Activated T-helper 17 cell treated with anti-CD3 and anti-CD28 coated beads, Interleukin-2, amount 50 U/mL, for 72 hours (primary cell): ENCODE results near the gene FOXM1. TPM values are rescaled to one million over a fixed set of nuclear protein-coding genes. Genes with fewer than 3 reads are reported as not detected.

Experiments used
- ATAC-seq: fragments of 150-1000 bp; cut with Tn5 transposase; replicated peaks from 2 replicates; pipeline ENCODE4 v1.10.0; 2021; ENCODE audit warnings: mild to moderate bottlenecking, moderate library complexity
- H3K27ac Mint-ChIP-seq: one replicate; pipeline ENCODE4 v1.8.0; 2022; ENCODE audit warnings: mixed read lengths
- H3K27me3 Mint-ChIP-seq: one replicate; pipeline ENCODE4 v1.8.0; 2022; ENCODE audit warnings: mixed read lengths
- H3K36me3 Mint-ChIP-seq: one replicate; pipeline ENCODE4 v1.8.0; 2022; ENCODE audit warnings: low read depth, mild to moderate bottlenecking, mixed read lengths
- H3K4me1 Mint-ChIP-seq: one replicate; pipeline ENCODE4 v1.8.0; 2022; ENCODE audit warnings: mixed read lengths
- H3K4me3 Mint-ChIP-seq: one replicate; pipeline ENCODE4 v1.8.0; 2022; ENCODE audit warnings: mild to moderate bottlenecking, mixed read lengths
- H3K9me3 Mint-ChIP-seq: one replicate; pipeline ENCODE4 v1.8.0; 2022; ENCODE audit warnings: mixed read lengths
- total RNA-seq, 2 donors: library from RNA; stranded (reverse); gene quantifications; one replicate each; pipeline ENCODE4 v1.2.3, GENCODE V29; 2022

FOXM1 gene, protein sequence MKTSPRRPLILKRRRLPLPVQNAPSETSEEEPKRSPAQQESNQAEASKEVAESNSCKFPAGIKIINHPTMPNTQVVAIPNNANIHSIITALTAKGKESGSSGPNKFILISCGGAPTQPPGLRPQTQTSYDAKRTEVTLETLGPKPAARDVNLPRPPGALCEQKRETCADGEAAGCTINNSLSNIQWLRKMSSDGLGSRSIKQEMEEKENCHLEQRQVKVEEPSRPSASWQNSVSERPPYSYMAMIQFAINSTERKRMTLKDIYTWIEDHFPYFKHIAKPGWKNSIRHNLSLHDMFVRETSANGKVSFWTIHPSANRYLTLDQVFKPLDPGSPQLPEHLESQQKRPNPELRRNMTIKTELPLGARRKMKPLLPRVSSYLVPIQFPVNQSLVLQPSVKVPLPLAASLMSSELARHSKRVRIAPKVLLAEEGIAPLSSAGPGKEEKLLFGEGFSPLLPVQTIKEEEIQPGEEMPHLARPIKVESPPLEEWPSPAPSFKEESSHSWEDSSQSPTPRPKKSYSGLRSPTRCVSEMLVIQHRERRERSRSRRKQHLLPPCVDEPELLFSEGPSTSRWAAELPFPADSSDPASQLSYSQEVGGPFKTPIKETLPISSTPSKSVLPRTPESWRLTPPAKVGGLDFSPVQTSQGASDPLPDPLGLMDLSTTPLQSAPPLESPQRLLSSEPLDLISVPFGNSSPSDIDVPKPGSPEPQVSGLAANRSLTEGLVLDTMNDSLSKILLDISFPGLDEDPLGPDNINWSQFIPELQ
- total RNA-seq: 100 to 1,000 TPM in 1 of 2 donors, 10 to 100 TPM in 1; 73.8 to 134 TPM

DNA sequence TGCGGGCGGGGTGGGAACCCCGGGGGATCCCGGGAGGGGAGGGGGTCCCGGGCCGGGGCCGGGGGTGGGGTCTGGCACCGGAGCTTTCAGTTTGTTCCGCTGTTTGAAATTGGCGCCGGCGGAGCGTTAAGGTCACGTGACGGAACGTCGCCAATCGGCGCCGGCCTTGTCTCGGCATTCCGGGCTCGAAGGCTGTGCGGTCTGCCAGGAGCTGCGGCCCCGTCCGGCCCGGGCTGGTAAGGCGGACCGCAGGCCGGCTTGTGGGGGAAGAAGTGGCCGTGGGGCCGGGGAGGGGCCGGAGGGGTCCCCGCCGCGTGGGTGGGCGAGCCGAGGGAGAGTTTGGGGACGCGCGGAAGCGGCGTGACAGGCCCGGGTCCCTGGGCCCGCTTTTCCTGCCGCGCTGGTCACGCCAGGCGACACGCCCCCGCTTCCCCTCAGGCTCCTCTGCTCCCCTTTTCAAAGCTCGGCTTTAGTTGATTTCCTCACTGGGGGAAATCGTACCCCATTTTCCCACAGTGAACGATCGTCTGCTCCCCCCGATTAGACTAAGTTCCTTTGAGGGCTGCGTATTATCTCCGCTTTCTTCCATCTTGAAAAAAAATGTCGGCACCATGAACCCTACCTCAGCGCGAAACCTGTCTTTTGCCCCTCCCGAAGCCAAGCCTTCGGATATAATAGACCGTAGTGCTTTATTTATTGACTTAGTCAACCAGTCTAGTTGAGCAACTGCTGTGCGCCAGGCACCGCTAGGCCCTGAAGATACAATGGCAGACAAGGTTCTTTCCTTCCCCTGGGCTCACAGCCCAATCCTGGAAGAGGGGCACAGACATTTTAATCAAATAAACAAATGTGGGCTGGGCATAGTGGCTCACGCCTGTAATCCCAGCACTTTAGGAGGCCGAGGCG is at the start of gene FOXM1, which contains the start of gene RHNO1:
FOXM1 (minus strand) TSS at position 128 of the 906 bp plus-strand sequence. CDS start 2,696 bp downstream, outside the sequence.
RHNO1 (plus strand) TSS at position 177 of the 906 bp plus-strand sequence. CDS start 8,144 bp downstream, outside the sequence.
- Mint-ChIP-seq H3K4me3 (peak within 1 kb of the TSS; percentile 91), H3K27me3 (no peaks in the 10 kb centered on the region), H3K9me3 (no peaks in the 10 kb centered on the region), H3K27ac (peak within 1 kb of the TSS; percentile 90), H3K36me3 (peaks cover 64% of the 10 kb centered on the region), H3K4me1 (peaks cover 26% of the 10 kb centered on the region)
- ATAC-seq: peak; percentile 79

DNA sequence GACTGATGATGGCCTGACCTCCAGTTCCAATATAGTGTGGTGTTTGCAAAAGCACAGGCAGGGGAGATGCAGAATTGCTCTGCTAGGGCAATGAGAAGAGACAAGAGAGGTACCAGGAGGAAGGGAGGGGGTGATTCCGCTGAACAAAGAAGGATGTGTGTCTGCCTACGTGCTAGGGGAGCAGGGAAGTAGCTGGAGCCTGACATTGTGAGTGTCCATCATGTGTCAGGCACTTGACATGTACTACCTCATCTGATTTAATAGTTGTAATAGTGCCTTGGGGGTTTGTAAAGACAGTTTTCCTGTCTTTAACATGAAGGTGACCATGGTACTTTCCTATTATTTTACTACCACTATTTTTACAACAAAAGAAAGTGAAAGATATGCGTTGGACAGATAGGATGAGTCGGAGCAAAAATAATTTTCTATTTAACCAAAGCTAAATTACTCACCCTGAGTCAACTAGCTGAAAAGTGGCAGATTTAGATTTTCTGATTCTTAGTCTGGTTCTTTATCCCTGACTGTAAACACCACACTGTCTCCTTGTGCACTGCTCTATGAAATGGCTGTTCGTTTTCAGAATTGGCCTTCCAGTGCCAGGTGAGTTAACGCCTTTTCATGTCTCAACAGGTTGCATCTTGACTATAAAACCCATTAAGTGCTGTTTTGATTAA is 48.5 kb upstream of the FOXM1 start:
- no peak overlapping the region for H3K27ac Mint-ChIP-seq

DNA sequence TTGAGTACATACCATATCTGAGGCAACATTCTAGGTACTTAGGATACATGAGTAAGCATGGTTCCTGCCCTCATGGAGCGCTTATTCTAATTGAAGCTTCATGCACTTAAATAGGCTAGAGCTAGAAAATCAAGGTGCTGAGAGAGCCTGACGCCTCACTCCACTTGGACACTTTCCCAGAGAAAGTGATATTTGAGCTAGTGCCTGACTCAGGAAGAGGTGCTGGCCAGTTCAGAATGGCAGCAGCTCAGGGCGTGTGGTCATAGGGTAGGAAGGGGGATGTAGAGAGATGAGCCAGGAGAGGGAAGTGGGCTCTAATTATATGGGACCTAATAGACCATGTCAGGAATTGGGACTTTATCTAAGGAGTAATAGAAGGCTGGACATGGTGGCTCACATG is 47.0 kb upstream of the FOXM1 start:
- no peak overlapping the region for H3K4me3 Mint-ChIP-seq
- ATAC-seq: no peak
- no peaks in the 10 kb centered on the region for H3K4me1 Mint-ChIP-seq
- no peaks in the 10 kb centered on the region for H3K27me3 Mint-ChIP-seq
- no peaks in the 10 kb centered on the region for H3K9me3 Mint-ChIP-seq
- peaks cover 58% of the 10 kb centered on the region for H3K36me3 Mint-ChIP-seq
- H3K27ac Mint-ChIP-seq: no peak overlapping the region

More for the DNA sequence above, 48.5 kb upstream of the FOXM1 start:
- H3K4me1 Mint-ChIP-seq: no peaks in the 10 kb centered on the region
- no peaks in the 10 kb centered on the region for H3K9me3 Mint-ChIP-seq
- ATAC-seq: peak; percentile 93
- no peak overlapping the region for H3K4me3 Mint-ChIP-seq
- H3K27me3 Mint-ChIP-seq: no peaks in the 10 kb centered on the region
- H3K36me3 Mint-ChIP-seq: peaks cover 64% of the 10 kb centered on the region

DNA sequence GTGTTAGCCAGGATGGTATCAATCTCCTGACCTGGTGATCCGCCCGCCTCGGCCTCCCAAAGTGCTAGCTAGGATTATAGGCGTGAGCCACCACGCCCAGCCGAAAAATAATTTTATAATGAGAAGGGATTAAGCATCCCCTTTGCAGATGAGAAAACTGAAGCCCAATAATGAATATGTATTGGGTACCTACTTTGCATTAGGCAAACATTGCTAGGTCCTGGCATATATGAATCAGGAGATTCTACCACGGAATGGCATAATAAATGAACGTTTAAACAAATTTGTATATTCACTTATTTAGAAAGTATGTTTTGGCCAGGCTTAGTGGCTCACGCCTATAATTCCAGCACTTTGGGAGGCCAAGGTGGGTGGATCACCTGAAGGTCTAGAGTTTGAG is 46.1 kb upstream of the FOXM1 start:
- Mint-ChIP-seq H3K4me1 (no peaks in the 10 kb centered on the region), H3K4me3 (no peak overlapping the region), H3K27ac (no peak overlapping the region), H3K27me3 (no peaks in the 10 kb centered on the region), H3K9me3 (no peaks in the 10 kb centered on the region), H3K36me3 (peaks cover 56% of the 10 kb centered on the region)
- ATAC-seq: no peak

DNA sequence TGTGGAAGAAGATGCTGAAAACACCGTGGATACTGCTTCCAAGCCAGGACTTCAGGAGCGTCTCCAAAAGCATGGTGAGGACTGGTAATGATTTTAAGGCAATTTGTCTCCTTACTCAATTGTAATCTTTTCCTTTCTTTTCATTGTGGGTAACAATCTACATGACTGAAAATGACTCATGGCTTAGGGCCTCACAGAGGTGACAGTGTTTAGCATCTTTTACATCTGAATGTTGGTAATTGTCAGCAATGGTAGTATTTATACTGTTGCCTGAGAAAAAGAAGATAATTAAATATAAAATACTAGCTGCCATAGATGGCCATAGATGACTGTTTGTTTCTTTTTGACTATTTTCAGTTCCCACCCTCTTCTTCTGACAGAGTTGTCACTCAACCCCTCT is 45.4 kb upstream of the FOXM1 start:
- H3K36me3 Mint-ChIP-seq: peaks cover 49% of the 10 kb centered on the region
- no peak overlapping the region for H3K27ac Mint-ChIP-seq
- H3K27me3 Mint-ChIP-seq: no peaks in the 10 kb centered on the region
- H3K9me3 Mint-ChIP-seq: no peaks in the 10 kb centered on the region
- no peak overlapping the region for H3K4me3 Mint-ChIP-seq
- ATAC-seq: peak; percentile 36
- no peaks in the 10 kb centered on the region for H3K4me1 Mint-ChIP-seq

DNA sequence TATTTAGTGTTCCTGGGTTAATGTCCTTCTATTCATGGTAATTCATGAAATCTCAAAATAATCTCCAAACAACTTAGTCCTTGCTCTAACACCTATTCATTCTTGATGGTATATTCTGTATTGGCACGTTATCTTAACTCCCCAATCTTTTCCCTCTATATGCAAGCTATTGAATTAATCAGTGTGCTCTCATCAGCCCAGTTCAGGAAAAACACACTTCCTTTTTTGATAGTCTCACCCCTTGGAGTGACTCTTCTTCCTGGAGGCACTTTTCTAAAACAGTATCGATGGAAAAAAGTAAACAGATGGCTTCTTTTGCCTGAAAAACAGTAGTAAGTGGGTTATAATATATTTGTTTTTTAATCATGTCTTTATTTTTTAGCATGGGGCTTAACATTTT is 42.3 kb upstream of the FOXM1 start:
- no peak for ATAC-seq
- Mint-ChIP-seq H3K27me3 (no peaks in the 10 kb centered on the region), H3K4me3 (no peak overlapping the region)

DNA sequence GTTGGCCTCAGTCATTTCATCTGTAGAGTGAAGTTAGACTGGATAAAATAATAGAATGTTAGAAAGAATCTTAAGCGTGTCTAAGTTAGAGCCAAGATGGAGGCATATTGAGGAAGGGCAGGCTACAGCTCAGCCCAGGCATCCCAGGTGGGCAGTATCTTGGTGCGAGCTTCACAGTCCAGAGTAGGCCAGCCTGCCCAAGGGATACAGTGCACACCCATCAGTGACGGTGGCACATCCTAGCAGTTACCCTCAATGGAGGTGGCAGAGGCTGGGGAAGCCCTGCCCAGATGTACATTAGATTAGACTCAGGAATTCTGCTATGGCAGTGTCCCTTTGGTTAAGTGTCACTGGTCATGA is 35.2 kb upstream of the FOXM1 start:
- no peaks in the 10 kb centered on the region for H3K9me3 Mint-ChIP-seq
- H3K27ac Mint-ChIP-seq: no peak overlapping the region
- H3K4me3 Mint-ChIP-seq: no peak overlapping the region
- H3K27me3 Mint-ChIP-seq: no peaks in the 10 kb centered on the region
- no peak for ATAC-seq
- peaks cover 27% of the 10 kb centered on the region for H3K36me3 Mint-ChIP-seq
- no peaks in the 10 kb centered on the region for H3K4me1 Mint-ChIP-seq

More for the DNA sequence above, 42.3 kb upstream of the FOXM1 start:
- no peaks in the 10 kb centered on the region for H3K4me1 Mint-ChIP-seq
- no peak overlapping the region for H3K27ac Mint-ChIP-seq
- peaks cover 53% of the 10 kb centered on the region for H3K36me3 Mint-ChIP-seq
- H3K9me3 Mint-ChIP-seq: no peaks in the 10 kb centered on the region

DNA sequence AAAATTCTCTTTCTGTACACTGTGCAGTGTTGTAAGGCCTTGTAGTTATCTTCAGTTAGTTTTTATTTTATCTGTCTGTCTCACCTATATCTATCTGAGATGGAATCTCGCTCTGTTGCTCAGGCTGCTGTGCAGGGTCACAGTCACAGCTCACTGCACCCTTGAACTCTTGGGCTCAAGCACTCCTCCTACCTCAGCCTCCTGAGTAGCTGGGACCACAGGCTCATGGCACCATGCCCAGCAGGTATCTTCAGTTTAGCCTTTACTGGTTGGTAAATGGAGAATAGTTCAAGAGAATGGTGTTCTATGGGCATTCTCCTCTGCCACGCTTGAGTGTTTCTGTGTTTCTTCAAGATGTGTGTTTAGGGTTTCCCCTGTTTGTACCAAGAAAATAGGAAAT is 27.3 kb upstream of the FOXM1 start:
- Mint-ChIP-seq H3K27ac (no peak overlapping the region), H3K36me3 (no peaks in the 10 kb centered on the region), H3K4me1 (no peaks in the 10 kb centered on the region), H3K9me3 (no peaks in the 10 kb centered on the region), H3K4me3 (no peak overlapping the region), H3K27me3 (no peaks in the 10 kb centered on the region)
- no peak for ATAC-seq

DNA sequence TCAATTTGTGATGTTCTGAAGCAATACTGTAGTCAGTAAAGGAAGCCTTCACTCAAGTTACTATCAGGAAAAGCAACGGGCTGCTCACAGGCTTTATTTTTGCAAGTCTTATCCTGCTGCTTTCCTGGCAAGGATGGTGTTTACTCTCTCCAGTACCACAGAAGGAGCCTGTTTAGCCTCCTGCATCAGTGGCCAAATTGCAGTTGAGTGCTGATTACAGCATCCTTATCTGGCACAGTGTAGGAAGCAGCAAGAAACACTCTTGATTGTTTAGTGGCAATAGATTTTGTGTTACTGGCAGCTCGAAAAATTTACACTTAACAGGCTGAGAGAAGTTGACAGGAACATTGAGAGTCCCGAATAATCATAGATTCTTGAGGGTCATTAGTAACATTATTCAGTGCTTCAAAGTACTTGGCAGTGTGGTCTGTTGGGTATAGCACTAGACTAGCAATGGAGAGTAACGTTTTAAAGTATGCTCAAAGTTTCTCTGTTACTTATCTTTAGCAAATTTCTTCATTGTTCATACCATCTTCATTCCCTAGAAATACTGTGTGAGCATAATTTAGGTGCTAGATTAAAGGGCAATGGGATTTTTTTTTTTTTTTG is 25.4 kb upstream of the FOXM1 start:
- no peak for ATAC-seq
- no peaks in the 10 kb centered on the region for H3K27me3 Mint-ChIP-seq
- no peak overlapping the region for H3K4me3 Mint-ChIP-seq
- no peaks in the 10 kb centered on the region for H3K9me3 Mint-ChIP-seq
- H3K27ac Mint-ChIP-seq: no peak overlapping the region
- H3K36me3 Mint-ChIP-seq: no peaks in the 10 kb centered on the region
- H3K4me1 Mint-ChIP-seq: no peaks in the 10 kb centered on the region

DNA sequence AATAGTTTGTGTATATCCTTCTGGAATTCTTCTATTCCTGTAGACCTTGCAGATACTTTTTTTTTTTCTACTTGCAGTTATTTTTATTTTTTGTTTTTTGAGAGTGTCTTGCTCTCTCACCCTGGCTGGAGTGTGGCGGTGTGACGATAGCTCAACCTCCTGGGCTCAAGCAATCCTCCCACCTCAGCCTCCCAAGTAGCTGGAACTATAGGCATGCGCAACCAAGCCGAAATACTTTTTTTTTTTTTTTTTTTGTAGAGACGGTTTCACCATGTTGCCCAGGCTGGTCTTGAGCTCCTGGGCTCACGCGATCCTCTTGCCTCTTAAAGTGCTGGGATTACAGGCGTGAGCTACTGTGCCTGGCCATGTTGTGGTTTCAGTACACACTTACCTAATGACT is 23.7 kb upstream of the FOXM1 start:
- Mint-ChIP-seq H3K4me1 (no peaks in the 10 kb centered on the region), H3K9me3 (no peaks in the 10 kb centered on the region), H3K36me3 (no peaks in the 10 kb centered on the region), H3K4me3 (no peak overlapping the region), H3K27me3 (no peaks in the 10 kb centered on the region), H3K27ac (no peak overlapping the region)
- no peak for ATAC-seq

DNA sequence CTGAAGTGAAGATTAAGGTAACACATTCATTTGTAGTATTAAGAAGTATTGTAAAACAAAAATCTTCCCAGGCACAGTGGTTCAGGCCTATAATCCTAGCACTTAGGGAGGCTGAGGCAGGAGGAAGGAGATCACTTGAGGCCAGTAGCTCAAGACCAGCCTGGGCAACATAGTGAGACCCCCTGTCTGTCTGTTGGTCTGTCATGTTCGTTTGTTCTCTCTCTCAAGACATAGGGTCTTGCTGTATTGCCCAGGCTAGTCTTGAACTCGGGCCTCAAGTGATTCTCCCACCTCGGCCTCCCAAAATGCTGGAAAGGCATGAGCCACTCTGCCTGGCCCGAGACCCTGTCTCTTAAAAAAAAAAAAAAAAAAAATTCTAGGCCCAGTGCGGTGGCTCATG is 20.4 kb upstream of the FOXM1 start:
- Mint-ChIP-seq H3K27me3 (no peaks in the 10 kb centered on the region), H3K36me3 (no peaks in the 10 kb centered on the region), H3K27ac (no peak overlapping the region), H3K4me3 (no peak overlapping the region), H3K4me1 (no peaks in the 10 kb centered on the region), H3K9me3 (no peaks in the 10 kb centered on the region)
- ATAC-seq: no peak

DNA sequence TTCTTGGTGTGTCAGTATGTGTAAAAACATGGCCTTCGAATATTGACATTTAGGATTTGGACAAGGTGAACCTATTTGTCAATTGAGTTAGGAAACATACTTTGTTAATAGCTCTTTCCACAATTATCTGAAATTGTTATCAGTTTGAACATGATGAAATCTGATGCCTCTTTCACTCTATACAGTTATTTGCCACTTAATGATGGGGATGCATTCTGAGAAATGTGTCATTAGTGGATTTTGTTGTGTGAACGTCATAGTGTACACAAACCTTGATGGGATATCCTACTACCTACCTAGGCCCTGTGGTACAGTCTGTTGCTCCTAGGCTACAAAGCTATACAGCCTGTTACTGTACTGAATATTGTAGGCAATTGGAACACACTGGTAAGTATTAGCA is 18.5 kb upstream of the FOXM1 start:
- H3K27me3 Mint-ChIP-seq: no peaks in the 10 kb centered on the region
- H3K36me3 Mint-ChIP-seq: peaks cover 4% of the 10 kb centered on the region
- H3K9me3 Mint-ChIP-seq: no peaks in the 10 kb centered on the region
- no peak overlapping the region for H3K4me3 Mint-ChIP-seq
- peaks cover under 1% of the 10 kb centered on the region for H3K4me1 Mint-ChIP-seq
- ATAC-seq: no peak
- no peak overlapping the region for H3K27ac Mint-ChIP-seq

DNA sequence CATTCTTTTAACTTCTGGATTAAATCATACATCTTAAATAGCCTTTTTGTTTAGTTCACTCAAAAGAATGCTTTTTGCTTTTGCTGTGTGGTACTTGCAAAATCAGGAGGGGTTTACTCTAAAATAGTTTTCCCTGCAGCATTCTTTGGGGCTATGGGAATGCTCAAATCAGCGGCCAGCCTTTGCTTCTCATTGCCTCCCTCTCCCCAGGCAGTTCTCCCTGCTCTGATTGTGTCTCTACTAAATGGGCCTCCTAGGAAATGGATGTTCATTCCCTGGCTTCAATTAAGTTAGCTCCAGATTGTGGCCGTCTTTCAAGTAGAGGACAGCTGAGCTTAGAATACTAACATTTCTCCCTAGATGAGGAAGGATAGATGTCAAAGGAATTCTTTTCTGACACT is 18.1 kb upstream of the FOXM1 start:
- Mint-ChIP-seq H3K27ac (no peak overlapping the region), H3K27me3 (no peaks in the 10 kb centered on the region), H3K4me3 (no peak overlapping the region), H3K9me3 (no peaks in the 10 kb centered on the region), H3K36me3 (peaks cover 6% of the 10 kb centered on the region), H3K4me1 (peaks cover 5% of the 10 kb centered on the region)
- ATAC-seq: no peak
